Activated gamma-delta T cell treated with Interleukin-2 at 50 U/mL for 16 hours (primary cell): ENCODE results near the gene ACOT7.
"Not testable (repeated sequence)": the region's sequence is repeated elsewhere in the genome, so short reads cannot be mapped to it uniquely, and the experiment has no call there.

Experiments used
- DNase-seq: peaks from one replicate; pipeline ENCODE4 v3.0.0-alpha.2; 2020

ACOT7 gene

GRCh38 chr1:6393400-6394187 lies at the start of gene ACOT7:
ACOT7 (minus strand) TSS chr1:6393767; CDS start chr1:6393399, 368 bp downstream.
- DNase-seq, result peak; percentile 87

DNA sequence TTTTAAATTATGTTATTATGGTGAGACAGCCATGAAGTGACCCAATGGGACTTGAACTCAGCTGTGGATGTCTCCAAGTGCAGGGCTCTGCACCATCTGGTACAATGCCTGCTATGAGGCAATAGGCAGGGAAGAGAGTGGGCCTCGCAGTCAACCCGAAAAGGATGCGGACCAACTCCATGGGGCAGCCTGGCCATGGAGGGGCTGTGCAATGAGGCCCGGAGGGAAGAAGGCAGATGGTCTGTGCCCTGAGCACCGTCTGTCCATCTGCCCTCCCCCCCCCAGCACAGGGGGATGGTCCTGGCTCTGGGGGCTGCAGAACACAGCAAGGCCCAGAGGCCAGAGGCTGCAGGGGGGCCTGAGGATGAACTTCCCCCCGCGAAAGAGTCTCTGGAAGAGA lies 48.0 kb upstream of the ACOT7 start:
- DNase-seq, result no peak

- peak; percentile 71 for DNase-seq
Measured at GRCh38 chr1:6440198-6441126, 46.9 kb upstream of the ACOT7 start.

GRCh38 chr1:6438047-6438525 lies 44.5 kb upstream of the ACOT7 start:
- peak; percentile 71 for DNase-seq

DNA sequence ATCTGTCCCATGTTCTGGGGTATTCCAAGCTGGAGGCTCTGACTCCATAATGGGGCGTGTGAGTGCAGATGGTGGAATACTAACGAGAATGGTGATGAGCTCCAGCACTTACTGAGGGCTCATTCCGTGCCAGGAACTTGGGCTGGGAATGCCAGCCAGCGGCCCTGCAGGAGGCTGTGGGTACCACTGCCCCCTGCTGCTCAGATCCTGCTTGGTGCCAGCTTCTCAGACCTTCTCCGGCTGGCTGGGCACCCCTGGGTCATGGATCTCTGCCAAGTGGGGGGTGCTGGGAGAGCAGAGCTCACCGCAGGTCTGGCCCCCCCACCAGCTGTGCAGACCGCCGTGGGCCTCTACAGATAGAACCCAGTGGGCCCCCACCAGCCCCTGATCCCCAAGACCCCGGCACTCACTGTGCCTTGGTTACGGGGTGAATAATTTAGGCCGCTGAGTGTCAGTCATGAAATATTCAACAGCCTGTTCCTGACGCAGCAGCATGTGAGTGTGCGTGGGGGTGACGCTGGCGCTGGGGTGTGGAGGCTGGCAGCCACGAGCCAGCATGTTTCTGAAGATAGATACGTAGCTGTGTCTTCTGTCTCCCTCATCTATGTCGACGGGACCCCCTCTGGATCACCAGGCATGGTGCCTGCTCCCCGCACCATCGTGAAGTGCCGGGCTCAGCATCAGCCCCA lies 43.6 kb upstream of the ACOT7 start:
- DNase-seq, result not testable (repeated sequence)

DNA sequence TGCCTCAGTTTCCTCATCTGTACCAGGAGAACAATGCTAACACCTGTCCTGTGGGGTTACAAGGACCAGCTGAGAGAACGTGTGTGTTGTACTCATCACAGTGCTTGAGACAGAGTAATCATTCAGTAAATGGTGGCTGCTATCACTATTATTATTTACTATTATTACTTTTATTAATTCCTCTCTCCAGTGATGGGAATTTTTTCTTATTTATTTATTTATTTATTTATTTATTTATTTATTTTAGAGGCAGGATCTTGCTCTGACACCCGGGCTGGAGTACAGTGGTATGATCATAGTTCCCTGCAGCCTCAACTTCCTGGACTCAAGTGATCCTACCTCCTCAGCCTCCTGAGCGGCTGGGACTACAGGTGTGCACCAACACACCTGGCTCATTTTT lies 42.7 kb upstream of the ACOT7 start:
- DNase-seq, result not testable (repeated sequence)

DNA sequence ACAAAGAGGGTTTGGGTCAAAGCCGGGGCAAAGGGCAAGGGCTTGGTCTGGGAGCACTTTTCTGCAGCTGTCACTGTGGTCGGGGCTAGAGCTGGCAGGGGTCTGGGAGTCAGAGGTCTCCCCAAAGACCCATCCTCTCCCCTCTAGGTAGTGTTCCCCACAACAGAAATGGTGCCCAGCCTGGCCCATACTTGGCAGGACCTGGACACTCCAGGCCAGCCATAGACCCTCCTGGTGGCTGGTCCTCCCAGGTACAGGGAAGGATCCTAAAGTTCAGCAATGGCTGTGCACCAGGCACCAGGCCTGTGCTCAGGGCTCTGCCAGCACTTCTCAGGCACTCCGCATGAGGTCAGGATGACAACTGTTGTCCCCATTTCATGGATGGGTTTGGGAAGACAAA lies 42.0 kb upstream of the ACOT7 start:
- no peak for DNase-seq

GRCh38 chr1:6435129-6435528 lies 41.6 kb upstream of the ACOT7 start:
- no peak for DNase-seq

DNA sequence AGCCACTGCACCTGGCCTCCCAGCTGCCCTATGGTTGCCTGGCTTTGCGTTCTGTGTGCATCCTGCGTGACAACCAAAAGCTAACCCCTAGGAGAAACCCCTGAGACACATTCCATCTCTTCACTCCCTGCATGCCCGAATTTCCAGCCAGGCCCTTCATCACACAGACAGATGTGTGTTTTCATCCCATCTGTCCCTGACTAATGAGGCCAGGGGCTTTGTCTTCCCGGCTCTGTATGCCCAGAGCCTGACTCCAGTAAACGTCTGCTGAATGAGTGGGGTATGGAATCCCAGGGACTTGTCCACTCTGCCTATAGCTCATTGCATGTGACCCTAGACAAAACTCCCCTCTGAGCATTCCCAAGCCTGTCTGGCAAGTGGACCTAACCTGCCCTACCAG lies 40.6 kb upstream of the ACOT7 start:
- DNase-seq, result no peak

- DNase-seq, result not testable (repeated sequence)
Measured at GRCh38 chr1:6431645-6432579, 38.3 kb upstream of the ACOT7 start.

DNA sequence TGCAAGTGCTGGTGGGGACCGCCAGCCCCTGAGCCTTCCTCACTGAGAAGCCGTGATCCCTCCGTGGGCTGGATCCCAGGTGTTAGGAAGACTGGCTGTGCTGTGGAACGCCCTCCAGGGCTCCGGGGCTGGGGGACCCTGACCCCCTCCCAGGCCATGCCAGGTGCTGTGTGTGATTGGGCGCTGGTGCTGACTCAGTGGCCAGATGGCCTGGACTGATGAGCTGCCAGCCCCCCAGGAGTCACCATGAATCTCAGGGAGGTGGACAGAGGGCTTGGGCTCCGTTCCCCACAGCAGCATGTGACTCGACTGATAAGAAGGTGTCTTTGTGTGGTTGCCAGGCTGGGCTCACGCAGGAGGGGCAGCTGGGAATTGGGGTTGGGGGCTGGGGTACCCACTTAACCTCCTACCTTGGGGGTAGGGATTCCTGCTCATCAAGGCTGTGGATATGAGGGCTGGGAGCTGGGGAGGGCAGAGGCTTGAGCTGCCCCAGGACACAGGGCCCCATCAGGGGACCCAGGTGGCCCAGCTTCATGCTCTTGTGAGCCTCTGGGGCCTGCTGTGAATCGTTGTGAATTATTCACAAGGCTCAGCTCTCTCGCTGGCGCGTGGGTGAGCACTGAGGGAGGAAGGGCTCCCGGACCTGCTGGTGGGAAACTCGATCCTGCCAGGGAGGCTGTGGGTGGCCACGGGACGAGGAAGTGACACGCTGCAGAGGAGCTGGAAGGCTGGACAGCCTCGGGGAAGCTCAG lies 36.3 kb upstream of the ACOT7 start:
- DNase-seq, result not testable (repeated sequence)

DNA sequence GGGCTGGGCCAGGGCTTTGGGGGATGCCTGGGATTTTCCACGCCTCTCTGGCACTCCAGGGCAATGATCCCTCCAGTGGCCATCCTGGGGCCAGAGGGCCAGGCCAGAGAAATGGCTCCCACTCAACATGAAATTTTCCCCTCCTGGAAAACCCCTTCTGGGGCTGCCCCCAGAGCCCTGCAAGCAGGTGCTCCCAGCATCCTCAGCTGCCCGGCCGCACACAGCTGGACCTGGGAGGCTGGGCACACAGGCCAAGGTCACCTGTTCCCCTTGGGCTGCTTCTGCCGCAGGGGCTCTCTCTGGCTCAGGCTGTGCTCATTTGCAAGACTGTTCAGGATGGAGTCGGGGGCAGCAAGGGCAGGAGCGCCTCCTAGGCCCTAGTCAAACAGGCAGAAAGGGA lies 34.9 kb upstream of the ACOT7 start:
- not testable (repeated sequence) for DNase-seq

GRCh38 chr1:6427441-6428390 lies 34.1 kb upstream of the ACOT7 start:
- DNase-seq, result no peak

- DNase-seq, result no peak
Measured at GRCh38 chr1:6426972-6427350, 33.4 kb upstream of the ACOT7 start.

GRCh38 chr1:6426277-6426971 lies 32.9 kb upstream of the ACOT7 start:
- no peak for DNase-seq

DNA sequence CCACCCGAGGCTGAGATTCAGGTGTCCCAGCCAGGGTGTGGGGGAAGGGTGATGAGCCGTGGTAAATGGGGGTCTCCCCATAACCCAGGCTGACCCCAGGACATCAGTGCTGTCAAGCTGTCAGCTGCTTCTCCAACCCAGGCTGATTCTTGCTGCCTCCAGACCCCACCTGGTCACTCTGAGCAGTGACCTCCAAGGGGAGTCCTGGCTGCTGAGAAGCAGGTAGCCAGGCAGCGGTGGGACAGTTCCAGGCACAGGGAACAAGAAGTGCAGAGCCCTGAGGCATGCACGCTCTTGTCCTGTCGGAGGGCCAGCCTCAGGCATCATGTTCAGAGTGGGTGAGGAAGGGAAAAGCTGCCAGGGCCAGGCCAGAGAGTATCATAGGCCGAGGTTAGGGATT lies 32.1 kb upstream of the ACOT7 start:
- DNase-seq, result no peak

DNA sequence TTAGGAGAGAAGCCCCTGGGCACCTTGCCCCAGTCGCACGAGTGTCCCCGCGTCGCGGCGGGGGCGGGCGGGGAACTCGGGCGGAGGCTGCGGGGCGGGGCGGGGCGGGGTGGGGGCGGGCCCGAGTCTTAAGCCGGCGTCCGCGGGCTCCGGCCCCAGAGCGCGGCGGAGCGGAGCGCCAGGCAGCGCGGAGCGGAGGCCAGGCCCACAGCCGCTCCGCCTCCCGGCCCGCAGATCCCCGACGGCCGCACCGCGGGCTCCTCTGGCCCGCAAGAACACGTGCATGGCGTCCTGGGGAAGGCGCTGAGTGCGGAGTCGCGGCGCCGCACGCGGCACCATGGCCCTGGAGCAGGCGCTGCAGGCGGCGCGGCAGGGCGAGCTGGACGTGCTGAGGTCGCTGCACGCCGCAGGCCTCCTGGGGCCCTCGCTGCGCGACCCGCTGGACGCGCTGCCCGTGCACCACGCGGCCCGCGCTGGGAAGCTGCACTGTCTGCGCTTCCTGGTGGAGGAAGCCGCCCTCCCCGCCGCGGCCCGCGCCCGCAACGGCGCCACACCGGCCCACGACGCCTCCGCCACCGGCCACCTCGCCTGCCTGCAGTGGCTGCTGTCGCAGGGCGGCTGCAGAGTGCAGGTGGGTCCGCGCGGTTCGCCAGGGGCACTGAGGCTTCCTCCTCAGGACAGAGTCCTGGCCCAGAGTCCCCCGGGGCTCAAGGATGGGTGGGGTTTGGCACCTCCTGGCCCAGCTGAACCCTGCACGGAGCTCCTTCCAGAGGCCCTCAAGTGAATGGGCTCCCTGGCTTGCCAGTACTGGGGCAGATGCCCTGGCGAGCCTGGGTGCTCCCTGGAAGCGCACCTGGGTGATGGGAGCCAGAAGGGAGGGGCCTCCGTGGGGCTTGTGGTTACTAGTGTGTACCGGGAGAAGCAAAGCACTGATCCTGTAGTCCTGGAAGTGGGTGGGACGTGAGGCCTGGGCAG lies 31.3 kb upstream of the ACOT7 start, which contains the start of gene ESPN:
ESPN (plus strand) TSS at position 158 of the 975 bp plus-strand sequence; CDS start at position 338, 180 bp downstream.
- DNase-seq, result no peak

- DNase-seq, result no peak
Measured at GRCh38 chr1:6424000-6424565, 30.5 kb upstream of the ACOT7 start.
